GOT3 (cell line): ENCODE results near the gene NEU3.
"Not testable (repeated sequence)": the region's sequence is repeated elsewhere in the genome, so short reads cannot be mapped to it uniquely, and the experiment has no call there.

Experiments
- DNase-seq: peaks from one replicate; lab custom pipeline; 2025; ENCODE audit warnings: mixed read lengths; lab: John Stamatoyannopoulos, UW

NEU3 gene

GRCh38 chr11:74984070-74984469, 4.7 kb upstream of the NEU3 start:
- no peak for DNase-seq

GRCh38 chr11:74984730-74985129, 4.0 kb upstream of the NEU3 start:
- no peak for DNase-seq

- no peak for DNase-seq
Observed at GRCh38 chr11:74989260-74989638, 516 bp downstream of the NEU3 start.

GRCh38 chr11:74990150-74990549, 1.4 kb downstream of the NEU3 start:
- not testable (repeated sequence) for DNase-seq

- DNase-seq, result no peak
Observed at GRCh38 chr11:74990941-74991340, 2.2 kb downstream of the NEU3 start.

GRCh38 chr11:74992852-74993251, 4.1 kb downstream of the NEU3 start:
- no peak for DNase-seq

GRCh38 chr11:75000975-75001354, 12.2 kb downstream of the NEU3 start:
- DNase-seq, result no peak

- no peak for DNase-seq
Observed at GRCh38 chr11:75001686-75002085, 13.0 kb downstream of the NEU3 start.

- no peak for DNase-seq
Observed at GRCh38 chr11:75002516-75002915, 13.8 kb downstream of the NEU3 start.

GRCh38 chr11:75004215-75004614, 15.5 kb downstream of the NEU3 start:
- no peak for DNase-seq

- no peak for DNase-seq
Observed at GRCh38 chr11:75011357-75011756, 22.6 kb downstream of the NEU3 start.

- no peak for DNase-seq
Observed at GRCh38 chr11:75011872-75012271, 23.1 kb downstream of the NEU3 start.

GRCh38 chr11:75013051-75013450, 24.3 kb downstream of the NEU3 start:
- DNase-seq, result no peak

GRCh38 chr11:75014129-75014528, 25.4 kb downstream of the NEU3 start:
- DNase-seq, result no peak

GRCh38 chr11:75019200-75019599, 30.5 kb downstream of the NEU3 start:
- not testable (repeated sequence) for DNase-seq

- DNase-seq, result not testable (repeated sequence)
Observed at GRCh38 chr11:75020328-75020727, 31.6 kb downstream of the NEU3 start.

GRCh38 chr11:75022296-75022695, 33.6 kb downstream of the NEU3 start:
- DNase-seq, result no peak

GRCh38 chr11:75022759-75023396, 34.1 kb downstream of the NEU3 start:
- DNase-seq, result no peak

- DNase-seq, result no peak
Observed at GRCh38 chr11:75023446-75024067, 34.8 kb downstream of the NEU3 start.

GRCh38 chr11:75024068-75024449, 35.3 kb downstream of the NEU3 start:
- DNase-seq, result no peak

- DNase-seq, result no peak
Observed at GRCh38 chr11:75024764-75025211, 36.1 kb downstream of the NEU3 start.

- DNase-seq, result no peak
Observed at GRCh38 chr11:75025561-75025960, 36.8 kb downstream of the NEU3 start.

GRCh38 chr11:75028321-75028720, 39.6 kb downstream of the NEU3 start:
- no peak for DNase-seq

GRCh38 chr11:75028724-75029123, 40.0 kb downstream of the NEU3 start:
- no peak for DNase-seq
